Activated CD8-positive, alpha-beta memory T cell treated with anti-CD3 and anti-CD28 coated beads, Interleukin-2, amount 50 U/mL, for 48 hours (primary cell): Measurements from ENCODE around the gene SLC35E2B.
"Not testable (repeated sequence)": the region's sequence is repeated elsewhere in the genome, so short reads cannot be mapped to it uniquely, and the experiment has no call there.

Experiments
- DNase-seq: peaks from one replicate; pipeline ENCODE4 v3.0.0-alpha.2; 2020

The SLC35E2B gene

GRCh38 chr1:1637479-1637875 lies 55.1 kb downstream of the SLC35E2B start:
- not testable (repeated sequence) for DNase-seq

DNA sequence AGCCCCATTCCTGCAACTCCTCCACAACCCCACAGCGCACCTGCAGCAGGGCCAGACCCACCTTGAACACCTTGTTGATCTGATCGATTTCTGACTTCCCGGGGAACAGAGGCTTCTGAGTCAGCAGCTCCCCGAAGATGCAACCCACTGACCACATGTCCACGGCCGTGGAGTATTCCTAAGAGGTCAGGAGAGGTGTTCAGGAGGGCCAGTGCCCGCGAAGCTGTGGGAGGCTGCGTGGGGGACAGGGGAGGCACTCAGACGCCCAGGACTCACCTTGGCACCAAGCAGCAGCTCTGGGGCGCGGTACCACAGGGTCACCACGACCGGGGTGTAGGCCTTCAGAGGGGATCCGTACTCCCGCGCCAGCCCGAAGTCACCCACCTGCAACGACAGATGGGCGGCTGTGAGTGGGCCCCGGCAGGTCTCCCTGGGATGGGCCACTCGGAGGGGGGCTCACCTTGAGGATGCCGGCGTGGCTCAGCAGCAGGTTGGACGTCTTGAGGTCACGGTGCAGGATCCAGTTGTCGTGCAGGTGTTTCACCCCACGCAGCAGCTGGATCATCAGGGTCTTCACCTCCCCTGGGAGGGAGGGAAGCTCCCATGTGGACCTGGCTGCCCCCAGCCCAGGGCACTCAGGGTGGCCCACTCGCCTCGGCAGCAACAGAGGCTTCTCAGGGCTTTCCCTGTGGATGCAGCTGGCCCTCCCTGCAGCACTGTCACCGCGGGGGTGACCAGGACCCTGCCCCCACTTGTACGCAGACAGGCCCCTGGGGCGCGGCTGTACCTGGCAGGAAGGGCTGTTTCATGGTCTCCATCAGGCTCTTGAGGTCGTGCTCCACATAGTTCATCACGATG lies 55.7 kb downstream of the SLC35E2B start:
- DNase-seq: not testable (repeated sequence)

DNA sequence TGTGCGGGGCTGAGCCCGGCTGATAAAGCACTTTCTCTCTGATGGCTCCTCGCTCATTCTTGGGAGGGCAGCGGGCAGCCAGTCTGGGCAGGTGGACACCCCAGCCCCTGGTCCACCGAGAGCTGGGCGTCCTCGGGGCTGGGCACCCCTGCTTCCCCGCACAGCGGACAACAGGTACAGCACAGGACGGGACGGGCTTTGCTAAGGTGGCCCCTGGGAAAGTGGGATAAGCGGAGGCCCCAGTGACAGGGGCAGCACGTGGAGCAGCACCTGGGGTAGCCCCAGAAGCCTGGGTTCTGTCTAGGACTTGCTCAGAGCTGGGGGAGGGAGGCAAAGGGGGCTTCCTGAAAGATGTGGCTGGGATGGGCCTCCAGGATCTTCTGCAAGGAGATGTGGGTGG lies 58.0 kb downstream of the SLC35E2B start:
- DNase-seq: peak; percentile 58

DNA sequence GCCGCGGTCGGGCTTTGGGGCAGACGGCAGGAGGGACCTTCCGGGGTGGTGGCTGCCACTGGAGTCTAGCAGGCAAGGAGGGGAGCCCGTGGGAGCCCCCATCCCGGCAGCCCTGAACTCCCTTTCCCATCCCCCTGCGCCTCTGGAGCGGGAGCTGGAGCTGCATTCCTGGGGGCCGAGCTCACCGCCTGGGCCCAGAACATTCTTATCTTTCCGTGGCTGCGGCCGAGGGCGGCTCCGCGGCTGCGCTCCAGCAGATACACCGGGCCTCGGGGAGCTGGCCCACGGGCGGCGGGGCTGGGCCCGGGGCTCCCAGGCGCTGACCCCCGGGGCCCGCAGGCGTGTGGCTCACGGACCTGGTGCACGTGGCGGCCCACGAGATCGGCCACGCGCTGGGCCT lies 59.2 kb downstream of the SLC35E2B start:
- DNase-seq: not testable (repeated sequence)

DNA sequence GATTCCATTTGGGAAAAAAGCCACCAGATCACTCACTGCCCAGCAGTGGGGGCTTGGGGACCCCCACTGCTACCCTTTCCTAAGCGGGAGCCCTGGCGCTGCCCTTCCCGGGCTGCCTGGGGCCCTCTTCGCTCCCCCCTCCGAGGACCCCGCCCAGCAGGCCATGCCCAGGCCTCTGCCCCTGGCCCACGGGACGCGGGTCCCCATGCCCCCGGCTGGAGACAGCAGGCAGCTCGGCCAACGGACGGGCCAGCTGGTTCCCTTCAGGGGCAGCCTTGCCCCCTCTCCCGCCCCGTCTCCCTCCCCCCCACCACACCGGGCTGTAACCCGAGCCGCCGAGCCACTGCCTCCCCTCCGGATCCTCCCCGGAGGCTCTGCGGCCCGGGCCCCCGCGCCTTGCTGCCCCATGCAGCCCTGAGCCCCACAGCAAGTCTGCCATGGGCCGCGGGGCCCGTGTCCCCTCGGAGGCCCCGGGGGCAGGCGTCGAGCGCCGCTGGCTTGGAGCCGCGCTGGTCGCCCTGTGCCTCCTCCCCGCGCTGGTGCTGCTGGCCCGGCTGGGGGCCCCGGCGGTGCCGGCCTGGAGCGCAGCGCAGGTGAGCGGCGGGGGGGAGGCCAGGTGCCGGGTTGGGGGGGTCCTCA lies 60.7 kb downstream of the SLC35E2B start, which contains the start of gene MMP23B:
TSS of gene MMP23B (plus strand) at position 392 of the 639 bp plus-strand sequence. CDS start at position 438, 46 bp downstream.
- DNase-seq: peak; percentile 57

DNA sequence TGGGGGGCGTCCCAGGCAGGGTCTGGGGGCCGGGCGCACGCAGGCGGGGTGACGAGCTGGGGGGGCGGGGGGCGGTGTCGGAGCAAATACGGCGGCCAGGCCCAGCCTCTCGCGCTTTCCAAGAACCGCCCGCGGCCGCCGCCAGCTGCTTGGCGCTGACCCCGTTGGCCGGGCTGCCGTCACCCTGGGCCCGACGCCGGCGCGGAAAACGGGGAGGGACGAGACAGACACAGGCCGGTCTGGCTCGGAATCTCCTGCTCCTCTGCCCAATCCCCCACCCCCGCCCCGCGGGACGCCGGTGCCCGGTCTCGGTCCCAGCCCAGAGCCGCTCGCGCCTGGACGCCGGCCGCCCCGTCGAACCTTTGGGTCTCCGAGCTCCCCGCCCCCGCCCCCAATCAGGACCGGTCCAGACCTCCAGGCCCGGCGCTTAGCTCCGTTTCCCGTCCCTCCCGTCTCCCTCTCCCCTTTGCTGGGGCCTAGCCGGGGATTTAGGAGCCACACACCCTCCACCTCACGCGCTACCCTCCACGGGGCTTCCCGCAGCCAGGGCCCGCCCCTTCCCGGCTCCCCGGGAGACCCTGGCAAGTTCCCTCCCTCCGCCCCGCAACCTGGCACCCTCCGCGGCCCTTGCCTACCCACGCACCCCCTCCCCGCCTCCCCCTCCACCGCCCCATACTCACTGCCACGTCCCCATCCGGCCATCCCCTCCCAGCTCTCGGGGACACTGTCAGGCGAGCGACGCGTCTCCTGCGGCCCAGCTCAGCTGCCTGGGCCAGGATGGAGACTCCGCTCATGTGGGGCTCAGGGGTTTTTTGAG lies 61.4 kb downstream of the SLC35E2B start:
- DNase-seq: peak; percentile 69

- DNase-seq: peak; percentile 94
Observed at GRCh38 chr1:1630191-1630964, 62.2 kb downstream of the SLC35E2B start.

DNA sequence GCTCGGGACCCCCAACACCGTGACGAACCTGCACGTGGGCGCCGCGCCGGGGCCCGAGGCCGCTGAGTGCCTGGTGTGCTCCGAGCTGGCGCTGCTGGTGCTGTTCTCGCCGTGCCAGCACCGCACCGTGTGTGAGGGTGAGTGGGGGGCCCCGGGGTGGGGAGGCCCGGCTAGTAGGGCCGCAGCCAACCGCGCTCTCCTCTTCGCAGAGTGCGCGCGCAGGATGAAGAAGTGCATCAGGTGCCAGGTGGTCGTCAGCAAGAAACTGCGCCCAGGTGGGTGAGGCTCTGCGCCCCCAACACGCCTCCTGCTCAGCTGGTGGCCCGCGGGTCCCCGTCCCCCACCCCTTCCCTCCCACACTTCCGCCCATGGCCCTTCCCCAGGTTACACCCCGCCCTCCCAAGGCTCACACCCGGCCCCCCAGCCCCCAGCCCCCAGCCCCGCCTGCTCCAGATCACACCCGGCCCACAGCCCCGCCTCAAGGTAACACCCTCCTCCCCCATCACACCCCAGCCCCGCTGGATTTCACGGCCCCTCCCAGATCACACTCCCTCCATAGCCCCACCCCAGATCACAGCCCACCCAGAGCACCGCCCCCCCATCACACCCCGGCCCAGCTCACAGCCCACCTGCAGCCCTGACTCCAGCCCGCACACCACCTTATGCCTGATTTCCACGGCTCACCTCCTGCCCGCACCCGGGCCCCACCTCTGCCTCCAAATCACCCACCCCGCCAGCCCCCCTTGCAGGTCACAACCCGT lies 63.0 kb downstream of the SLC35E2B start:
- DNase-seq: peak; percentile 77

DNA sequence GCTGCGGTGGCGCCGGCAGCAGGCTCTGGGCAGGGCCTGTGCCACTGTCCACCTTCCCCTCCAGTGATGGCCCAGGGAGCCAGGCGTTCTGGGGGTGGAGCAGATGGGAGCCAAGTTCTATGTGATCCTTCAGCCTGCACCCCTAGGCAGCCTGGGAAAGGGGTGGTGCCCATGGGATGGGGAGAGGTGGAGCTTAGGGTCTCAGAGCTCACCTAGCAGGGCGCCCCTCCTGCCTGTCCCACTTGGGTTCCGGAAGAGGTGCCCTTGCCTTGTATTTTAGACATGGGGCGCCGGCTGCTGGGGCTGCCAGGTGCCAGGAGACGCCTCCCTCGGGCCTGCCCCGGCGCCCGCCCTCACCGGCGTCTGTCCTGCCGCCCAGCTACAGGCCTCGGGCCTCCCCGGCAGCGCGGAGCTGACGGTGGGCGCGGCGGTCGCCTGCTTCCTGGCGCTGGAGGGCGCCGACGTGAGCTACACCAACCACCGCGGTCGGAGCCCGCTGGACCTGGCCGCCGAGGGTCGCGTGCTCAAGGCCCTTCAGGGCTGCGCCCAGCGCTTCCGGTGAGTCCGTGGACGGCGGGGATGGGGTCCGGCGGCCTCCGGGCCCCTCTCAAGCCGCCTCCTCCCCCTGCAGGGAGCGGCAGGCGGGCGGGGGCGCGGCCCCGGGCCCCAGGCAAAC lies 63.7 kb downstream of the SLC35E2B start:
- DNase-seq: peak; percentile 77

DNA sequence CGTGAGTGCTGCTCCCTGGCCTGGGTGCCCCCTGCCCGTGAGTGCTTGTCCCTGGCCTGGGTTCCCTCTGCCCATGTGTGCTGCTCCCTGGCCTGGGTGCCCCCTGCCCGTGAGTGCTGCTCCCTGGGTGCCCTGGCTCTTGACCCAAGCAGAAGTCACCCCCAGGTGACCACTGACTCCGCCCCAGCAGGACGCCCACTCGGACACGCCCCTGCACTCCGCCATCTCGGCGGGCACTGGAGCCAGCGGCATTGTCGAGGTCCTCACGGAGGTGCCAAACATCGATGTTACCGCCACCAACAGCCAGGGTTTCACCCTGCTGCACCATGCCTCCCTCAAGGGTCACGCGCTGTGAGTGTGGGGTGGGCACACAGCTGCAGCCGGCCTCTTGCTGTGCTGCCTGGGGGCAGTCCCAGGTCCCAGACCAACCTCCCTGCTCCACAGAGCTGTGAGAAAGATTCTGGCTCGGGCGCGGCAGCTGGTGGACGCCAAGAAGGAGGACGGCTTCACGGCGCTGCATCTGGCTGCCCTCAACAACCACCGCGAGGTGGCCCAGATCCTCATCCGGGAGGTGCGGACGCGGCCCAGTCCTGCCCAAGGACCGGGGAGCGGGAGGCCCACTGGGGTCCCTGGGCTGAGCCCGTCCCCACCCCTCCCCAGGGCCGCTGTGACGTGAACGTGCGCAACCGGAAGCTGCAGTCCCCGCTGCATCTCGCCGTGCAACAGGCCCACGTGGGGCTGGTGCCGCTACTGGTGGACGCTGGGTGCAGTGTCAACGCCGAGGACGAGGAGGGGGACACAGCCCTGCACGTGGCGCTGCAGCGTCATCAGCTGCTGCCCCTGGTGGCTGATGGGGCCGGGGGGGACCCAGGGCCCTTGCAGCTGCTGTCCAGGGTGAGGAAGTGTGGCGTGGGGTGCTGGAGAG lies 64.5 kb downstream of the SLC35E2B start:
- DNase-seq: no peak

GRCh38 chr1:1627261-1627828 lies 65.2 kb downstream of the SLC35E2B start:
- no peak for DNase-seq

- no peak for DNase-seq
Observed at GRCh38 chr1:1626207-1627141, 66.1 kb downstream of the SLC35E2B start.

DNA sequence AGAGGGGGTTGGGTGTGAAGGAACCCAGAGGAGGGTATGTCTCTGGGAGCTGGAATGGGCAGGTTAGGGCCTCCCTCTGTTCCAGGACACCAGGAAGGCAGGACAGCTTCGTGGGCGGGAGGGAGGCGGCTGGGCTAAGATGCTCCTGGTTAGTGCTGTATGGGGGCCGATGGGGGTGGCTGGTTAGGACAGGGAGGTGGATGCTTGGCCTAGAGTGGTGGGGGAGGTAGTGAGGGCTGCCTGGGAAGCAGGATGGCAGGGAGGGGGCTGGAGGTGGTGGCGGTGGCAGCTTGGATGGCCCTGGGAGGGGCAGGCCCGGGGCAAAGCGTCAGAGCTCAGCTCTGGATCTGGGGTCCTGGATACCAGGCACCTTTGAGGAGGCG lies 66.8 kb downstream of the SLC35E2B start:
- DNase-seq: no peak

DNA sequence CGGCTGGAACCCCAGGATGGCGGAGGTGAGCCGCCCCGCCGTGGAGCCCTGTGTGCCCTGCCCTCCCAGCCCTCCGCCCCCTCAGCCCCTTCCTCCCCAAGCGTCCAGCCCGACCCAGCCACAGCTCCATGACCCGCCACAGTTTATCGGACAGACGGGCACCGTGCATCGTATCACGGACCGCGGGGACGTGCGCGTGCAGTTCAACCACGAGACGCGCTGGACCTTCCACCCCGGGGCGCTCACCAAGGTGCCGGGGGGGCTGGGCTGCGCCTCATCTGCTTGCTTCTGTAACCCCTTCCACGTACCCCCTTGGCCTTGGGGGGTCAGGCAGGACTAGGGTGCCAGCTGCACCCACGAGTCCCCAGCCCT lies 67.2 kb downstream of the SLC35E2B start:
- DNase-seq: no peak

DNA sequence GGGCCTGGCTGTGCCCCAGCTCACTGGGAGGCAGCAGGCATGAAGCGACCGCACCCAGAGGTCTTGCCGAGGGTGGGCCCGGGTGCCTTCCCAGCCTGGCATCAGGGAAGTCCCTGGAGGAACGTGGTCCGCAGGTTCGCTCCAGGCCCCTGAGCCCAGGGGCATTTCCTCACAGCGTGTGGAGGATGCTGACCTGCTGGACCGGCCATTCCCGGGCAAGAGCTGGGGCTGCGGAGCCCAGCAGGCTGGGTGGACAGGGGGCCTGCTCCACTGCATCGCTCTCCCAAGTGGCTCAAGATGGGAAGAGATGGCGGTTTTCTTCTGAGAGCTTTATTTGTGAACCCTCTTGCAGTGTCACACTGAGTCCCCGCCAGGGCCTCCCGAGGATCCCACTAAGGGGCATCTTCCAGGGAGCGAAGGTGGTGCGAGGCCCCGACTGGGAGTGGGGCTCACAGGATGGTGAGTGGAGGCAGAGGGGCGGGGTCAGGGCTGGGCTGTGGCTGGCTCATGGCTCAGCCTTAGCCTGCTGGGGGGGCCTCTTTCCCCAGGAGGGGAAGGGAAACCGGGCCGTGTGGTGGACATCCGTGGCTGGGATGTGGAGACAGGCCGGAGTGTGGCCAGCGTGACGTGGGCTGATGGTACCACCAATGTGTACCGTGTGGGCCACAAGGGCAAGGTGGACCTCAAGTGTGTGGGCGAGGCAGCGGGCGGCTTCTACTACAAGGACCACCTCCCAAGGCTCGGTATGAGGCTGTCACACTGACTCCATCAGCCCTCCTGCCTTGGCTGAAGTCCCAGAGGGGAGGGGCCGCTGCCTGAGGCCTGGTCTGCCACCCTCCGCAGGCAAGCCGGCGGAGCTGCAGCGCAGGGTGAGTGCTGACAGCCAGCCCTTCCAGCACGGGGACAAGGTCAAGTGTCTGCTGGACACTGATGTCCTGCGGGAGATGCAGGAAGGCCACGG lies 67.9 kb downstream of the SLC35E2B start:
- no peak for DNase-seq

- DNase-seq: no peak
Observed at GRCh38 chr1:1623631-1624442, 68.8 kb downstream of the SLC35E2B start.
